Activated naive CD4-positive, alpha-beta T cell treated with anti-CD3 and anti-CD28 coated beads for 36 hours (primary cell): Measurements from ENCODE around the gene CAPN8. TPM values are rescaled to one million over a fixed set of nuclear protein-coding genes. Genes with fewer than 3 reads are reported as not detected.

ENCODE experiments used
- CTCF ChIA-PET: fragments of 350-600 bp; sonication (Branson Sonifier 250); formaldehyde crosslinking; loops from one replicate; lab custom pipeline; 2021; ENCODE audit warnings: antibody characterized with exemption; lab: Charles Lee
- DNase-seq: peaks from one replicate; pipeline ENCODE4 v3.0.0-alpha.2; 2020
- H3K27ac Mint-ChIP-seq: one replicate; pipeline ENCODE4 v1.8.0; 2021; ENCODE audit warnings: mild to moderate bottlenecking, mixed read lengths
- H3K27me3 Mint-ChIP-seq: one replicate; pipeline ENCODE4 v1.8.0; 2021; ENCODE audit warnings: low read depth, mixed read lengths
- H3K36me3 Mint-ChIP-seq: one replicate; pipeline ENCODE4 v1.8.0; 2021; ENCODE audit warnings: low read depth, mixed read lengths
- H3K4me1 Mint-ChIP-seq: one replicate; pipeline ENCODE4 v1.8.0; 2021; ENCODE audit warnings: low read depth, mixed read lengths
- H3K4me3 Mint-ChIP-seq: one replicate; pipeline ENCODE4 v1.8.0; 2021; ENCODE audit warnings: mild to moderate bottlenecking, moderate library complexity, mixed read lengths
- H3K9me3 Mint-ChIP-seq: one replicate; pipeline ENCODE4 v1.8.0; 2021; ENCODE audit warnings: mixed read lengths
- intact Hi-C: fragments of 100-400 bp; cut with micrococcal nuclease; formaldehyde crosslinking; loops from one replicate; pipeline ENCODE4 v1.15.1; 2023
- total RNA-seq, 2 experiments: library from RNA; stranded (reverse); gene quantifications; one replicate each; pipeline ENCODE4 v1.2.3, GENCODE V29; 2021

CAPN8 gene
- total RNA-seq, 2 experiments from 2014 or later = not detected

DNA sequence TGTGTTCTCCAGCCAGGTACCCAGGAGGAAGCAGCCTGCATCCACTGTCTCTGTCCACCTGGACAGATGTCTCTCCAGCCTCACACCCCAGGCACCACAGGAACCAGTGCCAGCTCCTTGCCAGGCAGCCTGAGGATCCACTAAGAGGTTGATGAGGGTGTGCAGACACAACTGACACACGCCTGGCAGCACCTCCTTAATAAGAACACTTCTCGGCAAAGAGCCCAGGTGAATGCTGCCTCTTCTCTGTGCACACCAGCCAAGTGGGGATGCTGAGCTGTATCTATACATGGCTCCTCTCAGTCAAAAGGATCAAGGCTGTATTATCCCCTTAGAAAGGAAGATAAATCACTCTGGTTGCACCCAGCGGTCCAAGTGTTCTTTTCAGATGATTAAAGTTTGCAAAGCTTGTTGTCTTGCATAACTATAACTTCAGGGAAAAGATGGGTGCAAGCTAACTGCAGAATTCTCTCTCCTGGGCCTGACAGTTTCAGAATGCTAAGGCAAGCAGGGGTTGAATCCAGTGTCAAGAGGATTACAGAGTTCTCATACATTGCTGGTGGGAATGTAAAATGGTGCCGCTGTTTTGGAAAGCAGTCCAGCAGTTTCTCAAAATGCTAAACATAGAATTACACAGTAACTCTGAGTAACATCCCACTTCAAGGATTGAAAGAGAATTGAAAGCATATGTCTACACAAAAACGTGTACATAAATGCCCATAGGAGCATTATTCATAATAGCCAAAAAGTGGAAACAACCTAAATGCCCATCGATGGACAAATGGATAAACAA is 3.7 kb upstream of the CAPN8 start:
- intact Hi-C loops = no loop called here
- Mint-ChIP-seq H3K4me1 (no peaks in the 10 kb centered on the region), H3K4me3 (no peak overlapping the region), H3K9me3 (no peaks in the 10 kb centered on the region), H3K27ac (no peak overlapping the region), H3K36me3 (no peaks in the 10 kb centered on the region), H3K27me3 (no peaks in the 10 kb centered on the region)
- no peak for DNase-seq
- CTCF ChIA-PET = interaction anchor here (0.8 to 1.0 kb wide), 5 partner anchors 51 to 786 kb away, joined by 3 to 4 read pairs (median 3); no protein-coding TSS in a partner anchor

DNA sequence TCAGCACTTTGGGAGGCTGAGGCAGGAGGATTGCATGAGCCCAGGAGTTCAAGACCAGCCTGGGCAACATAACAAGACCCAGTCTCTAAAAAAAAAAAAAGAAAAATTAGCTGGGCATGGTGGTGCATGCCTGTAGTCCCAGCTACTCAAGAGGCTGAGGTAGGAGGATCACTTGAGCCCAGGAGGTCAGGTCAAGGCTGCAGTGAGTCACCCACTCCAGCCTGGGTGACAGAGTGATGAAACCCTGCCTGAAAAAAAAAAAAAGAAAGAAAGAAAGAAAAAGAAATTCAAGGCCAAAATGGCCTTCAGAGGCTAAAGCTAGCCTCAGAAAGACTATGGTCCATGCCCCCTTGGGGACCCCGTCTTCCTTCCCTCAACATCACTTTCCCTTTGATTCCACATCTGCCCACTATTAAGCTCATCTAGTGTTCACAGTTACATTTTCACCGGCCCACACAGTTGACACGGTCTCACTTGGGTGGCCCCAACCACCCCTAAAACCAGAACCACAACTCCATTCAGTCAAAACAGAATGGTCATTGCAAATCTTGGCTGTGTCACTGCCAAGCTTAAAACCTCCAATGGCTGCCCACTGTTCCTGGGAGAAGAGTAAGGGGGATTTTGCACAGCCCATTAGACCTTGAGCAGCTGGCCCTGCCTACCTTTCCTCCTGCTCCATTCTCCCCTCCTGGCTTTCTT is 2.1 kb upstream of the CAPN8 start:
- CTCF ChIA-PET = interaction anchor here (1.4 kb wide), 1 partner anchor 111 kb away, joined by 3 read pairs; no protein-coding TSS in a partner anchor
- no peaks in the 10 kb centered on the region for H3K9me3 Mint-ChIP-seq
- intact Hi-C loops = no loop called here

DNA sequence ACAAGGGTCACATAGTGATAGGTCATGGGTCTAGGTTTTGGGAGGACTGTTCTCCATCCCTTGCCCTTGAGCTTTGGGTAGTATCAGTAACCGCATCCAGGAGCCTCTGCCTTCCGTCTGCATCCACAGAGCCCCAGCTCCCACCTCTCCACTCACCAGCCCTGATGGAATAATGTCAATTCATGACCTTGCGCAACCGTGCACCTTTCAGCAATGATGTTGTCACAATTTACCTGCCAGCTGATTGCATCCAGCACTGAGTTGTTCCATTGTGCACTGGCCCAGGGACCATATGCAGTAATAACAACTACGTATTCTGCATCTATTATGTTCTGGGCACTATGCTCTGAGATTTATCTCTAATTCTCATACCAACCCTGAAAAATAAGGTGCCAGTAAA is 1.4 kb downstream of the CAPN8 start:
- intact Hi-C loops = no loop called here
- no peaks in the 10 kb centered on the region for H3K36me3 Mint-ChIP-seq
- DNase-seq = no peak
- CTCF ChIA-PET = interaction anchor here (0.6 to 1.2 kb wide), 2 partner anchors 36 to 381 kb away, joined by 3 to 4 read pairs; no protein-coding TSS in a partner anchor
- no peaks in the 10 kb centered on the region for H3K9me3 Mint-ChIP-seq
- no peak overlapping the region for H3K4me3 Mint-ChIP-seq
- H3K27me3 Mint-ChIP-seq = no peaks in the 10 kb centered on the region
- H3K27ac Mint-ChIP-seq = no peak overlapping the region
- peaks cover 2% of the 10 kb centered on the region for H3K4me1 Mint-ChIP-seq

More for the DNA sequence above, 2.1 kb upstream of the CAPN8 start:
- H3K36me3 Mint-ChIP-seq = no peaks in the 10 kb centered on the region
- no peak overlapping the region for H3K27ac Mint-ChIP-seq
- no peaks in the 10 kb centered on the region for H3K4me1 Mint-ChIP-seq
- no peaks in the 10 kb centered on the region for H3K27me3 Mint-ChIP-seq
- no peak for DNase-seq
- H3K4me3 Mint-ChIP-seq = no peak overlapping the region

DNA sequence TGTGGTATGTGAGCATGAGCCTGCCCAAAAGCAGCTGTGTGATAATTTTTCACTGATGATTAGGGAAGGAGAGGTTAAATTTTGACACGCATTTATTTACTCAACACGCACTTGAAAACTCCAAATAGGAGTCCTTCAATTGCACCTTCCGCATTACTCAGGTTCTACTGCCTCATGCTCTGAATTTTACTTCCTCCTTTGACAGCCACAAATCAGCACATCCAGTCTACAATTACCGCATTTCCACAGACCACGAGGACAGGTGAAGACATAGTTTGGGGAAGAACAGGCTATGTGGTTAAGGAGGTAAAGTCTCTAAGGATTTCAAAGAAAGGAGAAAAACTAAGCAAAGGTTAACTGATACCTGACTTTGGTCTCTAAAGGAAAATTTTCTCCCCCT is 2.6 kb downstream of the CAPN8 start:
- no peak overlapping the region for H3K27ac Mint-ChIP-seq
- CTCF ChIA-PET = no interaction called here

GRCh38 chr1:223659711-223660110 is 5.8 kb downstream of the CAPN8 start:
- intact Hi-C loops = no loop called here
- CTCF ChIA-PET = interaction anchor here (0.6 to 0.7 kb wide), 2 partner anchors 39 to 90 kb away, joined by 3 read pairs; no protein-coding TSS in a partner anchor
- no peak overlapping the region for H3K27ac Mint-ChIP-seq
- no peak overlapping the region for H3K4me3 Mint-ChIP-seq
- H3K4me1 Mint-ChIP-seq = peaks cover 2% of the 10 kb centered on the region
- DNase-seq = no peak
- no peaks in the 10 kb centered on the region for H3K9me3 Mint-ChIP-seq
- no peaks in the 10 kb centered on the region for H3K36me3 Mint-ChIP-seq
- H3K27me3 Mint-ChIP-seq = no peaks in the 10 kb centered on the region

More for the DNA sequence above, 2.6 kb downstream of the CAPN8 start:
- intact Hi-C loops = no loop called here
- H3K27me3 Mint-ChIP-seq = no peaks in the 10 kb centered on the region
- H3K9me3 Mint-ChIP-seq = no peaks in the 10 kb centered on the region
- DNase-seq = no peak
- no peaks in the 10 kb centered on the region for H3K36me3 Mint-ChIP-seq
- H3K4me3 Mint-ChIP-seq = no peak overlapping the region
- peaks cover 2% of the 10 kb centered on the region for H3K4me1 Mint-ChIP-seq

DNA sequence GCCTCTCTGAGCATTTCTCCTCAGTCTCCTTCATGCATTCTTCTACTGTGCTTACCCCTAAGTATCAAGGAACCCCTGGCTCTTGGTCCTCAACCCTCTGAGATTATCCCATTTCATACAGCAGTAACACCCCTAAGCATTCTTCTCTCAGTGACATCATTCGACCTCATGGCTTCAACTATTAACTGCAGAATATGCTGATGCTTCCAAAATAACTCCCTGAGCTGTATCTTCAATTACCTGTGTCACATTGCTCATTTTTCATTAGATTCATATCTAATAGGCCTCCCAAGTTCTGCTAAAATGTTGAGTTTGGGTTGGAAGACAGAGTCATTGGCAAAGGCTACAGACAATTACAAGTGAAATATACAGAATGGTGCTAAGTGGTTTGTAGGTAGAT is 7.5 kb downstream of the CAPN8 start:
- no peaks in the 10 kb centered on the region for H3K36me3 Mint-ChIP-seq
- DNase-seq = no peak
- no peak overlapping the region for H3K27ac Mint-ChIP-seq
- peaks cover 2% of the 10 kb centered on the region for H3K4me1 Mint-ChIP-seq
- H3K4me3 Mint-ChIP-seq = no peak overlapping the region
- intact Hi-C loops = no loop called here
- H3K27me3 Mint-ChIP-seq = no peaks in the 10 kb centered on the region
- H3K9me3 Mint-ChIP-seq = no peaks in the 10 kb centered on the region
- CTCF ChIA-PET = no interaction called here

GRCh38 chr1:223654083-223654482 is 11.4 kb downstream of the CAPN8 start:
- H3K36me3 Mint-ChIP-seq = no peaks in the 10 kb centered on the region
- intact Hi-C loops = no loop called here
- CTCF ChIA-PET = no interaction called here

DNA sequence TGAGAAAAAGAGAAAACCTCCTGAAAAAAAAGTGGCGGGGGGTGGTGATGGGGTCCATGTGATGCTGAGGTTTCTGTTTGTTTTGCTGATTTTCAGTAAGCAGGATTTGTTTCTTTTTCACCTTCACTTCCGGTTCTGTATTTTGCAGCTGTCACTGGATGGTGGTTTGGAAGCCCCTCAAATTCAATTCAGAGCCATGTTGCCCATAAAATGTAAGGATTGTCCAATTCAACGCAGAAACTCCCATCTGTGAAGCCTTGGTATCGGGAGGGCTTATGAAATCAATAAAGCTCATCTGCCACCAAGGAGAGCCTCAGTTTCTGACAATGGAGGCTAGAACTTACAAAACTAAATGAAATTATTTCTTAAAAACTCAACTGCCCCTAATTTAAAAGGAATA is 12.1 kb downstream of the CAPN8 start:
- no peak overlapping the region for H3K27ac Mint-ChIP-seq
- no peaks in the 10 kb centered on the region for H3K36me3 Mint-ChIP-seq

More at GRCh38 chr1:223654083-223654482, 11.4 kb downstream of the CAPN8 start:
- Mint-ChIP-seq H3K4me1 (no peaks in the 10 kb centered on the region), H3K27ac (no peak overlapping the region), H3K9me3 (no peaks in the 10 kb centered on the region), H3K27me3 (no peaks in the 10 kb centered on the region), H3K4me3 (no peak overlapping the region)
- no peak for DNase-seq

GRCh38 chr1:223653015-223653414 is 12.5 kb downstream of the CAPN8 start:
- DNase-seq = no peak
- Mint-ChIP-seq H3K27me3 (no peaks in the 10 kb centered on the region), H3K27ac (no peak overlapping the region), H3K4me1 (no peaks in the 10 kb centered on the region), H3K9me3 (no peaks in the 10 kb centered on the region), H3K36me3 (no peaks in the 10 kb centered on the region), H3K4me3 (no peak overlapping the region)
- intact Hi-C loops = no loop called here
- CTCF ChIA-PET = interaction anchor here (0.6 kb wide), 1 partner anchor 126 kb away, joined by 3 read pairs; no protein-coding TSS in a partner anchor

More for the DNA sequence above, 12.1 kb downstream of the CAPN8 start:
- Mint-ChIP-seq H3K4me3 (no peak overlapping the region), H3K9me3 (no peaks in the 10 kb centered on the region), H3K27me3 (no peaks in the 10 kb centered on the region), H3K4me1 (no peaks in the 10 kb centered on the region)
- intact Hi-C loops = no loop called here
- CTCF ChIA-PET = interaction anchor here (0.6 kb wide), 1 partner anchor 127 kb away, joined by 3 read pairs; no protein-coding TSS in a partner anchor
- DNase-seq = no peak

- Mint-ChIP-seq H3K27ac (no peak overlapping the region), H3K9me3 (no peaks in the 10 kb centered on the region), H3K4me1 (no peaks in the 10 kb centered on the region), H3K27me3 (no peaks in the 10 kb centered on the region), H3K4me3 (no peak overlapping the region), H3K36me3 (no peaks in the 10 kb centered on the region)
- intact Hi-C loops = no loop called here
- CTCF ChIA-PET = no interaction called here
- no peak for DNase-seq
These were observed 13.0 kb downstream of the CAPN8 start for GRCh38 chr1:223652436-223652941.

DNA sequence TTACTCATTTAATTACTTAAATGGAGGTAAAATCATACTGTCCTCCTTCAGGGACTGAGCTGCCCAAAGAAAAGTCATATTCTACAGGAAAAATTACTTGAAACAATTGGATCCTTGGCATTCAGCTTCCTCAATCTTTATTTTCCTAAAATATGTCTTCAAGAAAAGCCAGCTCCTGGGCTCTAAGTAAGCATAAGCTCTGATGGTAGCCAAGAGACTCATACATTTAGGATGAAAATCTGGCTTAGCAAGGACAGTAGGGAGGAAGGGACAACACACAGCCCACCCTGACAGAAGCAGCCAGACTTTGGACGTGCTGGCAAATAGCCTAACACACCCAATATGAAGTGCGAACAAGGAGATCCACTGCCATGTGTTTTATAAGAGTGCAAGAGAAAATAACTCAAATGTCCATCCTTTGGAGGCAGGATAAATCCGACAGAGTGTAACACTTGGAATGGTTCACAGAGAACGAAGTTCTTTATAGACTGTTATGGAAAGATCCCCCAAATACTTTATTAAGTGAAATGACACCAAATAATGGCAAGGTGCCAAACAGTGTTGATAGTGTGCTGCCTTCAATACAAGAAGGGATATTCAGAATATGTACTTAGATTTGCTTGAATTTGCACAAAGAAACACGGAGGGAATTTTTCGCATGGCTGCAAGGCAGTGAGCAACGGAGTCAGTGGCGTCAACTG is 14.1 kb downstream of the CAPN8 start:
- H3K4me1 Mint-ChIP-seq = no peaks in the 10 kb centered on the region
- H3K27me3 Mint-ChIP-seq = no peaks in the 10 kb centered on the region
- no peak for DNase-seq
- H3K27ac Mint-ChIP-seq = no peak overlapping the region
- H3K9me3 Mint-ChIP-seq = no peaks in the 10 kb centered on the region
- no peaks in the 10 kb centered on the region for H3K36me3 Mint-ChIP-seq
- CTCF ChIA-PET = interaction anchor here (0.7 kb wide), 1 partner anchor 129 kb away, joined by 3 read pairs; no protein-coding TSS in a partner anchor
- H3K4me3 Mint-ChIP-seq = no peak overlapping the region
- intact Hi-C loops = no loop called here

DNA sequence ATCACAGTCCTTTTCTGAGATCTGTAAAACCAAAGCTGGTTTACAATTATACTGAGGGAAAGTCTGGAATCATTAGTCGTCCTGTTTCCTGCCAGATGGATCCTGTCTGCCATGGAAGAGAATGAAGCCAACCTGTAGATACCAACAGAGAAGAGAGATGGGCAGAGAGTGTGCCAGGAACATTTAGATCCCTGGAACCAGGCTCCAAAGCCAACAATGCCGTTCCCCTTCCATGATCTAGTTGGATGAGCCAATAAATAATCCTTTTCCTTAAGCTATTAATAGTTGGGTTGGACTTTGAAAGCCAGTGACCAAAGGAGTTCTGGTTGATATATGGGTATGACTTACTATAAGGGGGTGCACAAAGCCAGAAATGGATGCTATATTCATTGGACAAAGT is 15.0 kb downstream of the CAPN8 start:
- H3K9me3 Mint-ChIP-seq = no peaks in the 10 kb centered on the region
- H3K4me3 Mint-ChIP-seq = no peak overlapping the region
- no peaks in the 10 kb centered on the region for H3K4me1 Mint-ChIP-seq
- no peaks in the 10 kb centered on the region for H3K27me3 Mint-ChIP-seq
- CTCF ChIA-PET = no interaction called here
- H3K27ac Mint-ChIP-seq = no peak overlapping the region
- H3K36me3 Mint-ChIP-seq = no peaks in the 10 kb centered on the region
- DNase-seq = no peak
- intact Hi-C loops = no loop called here
